Embryonic facial prominence (tissue), 1 donor: ENCODE results near the gene OBP2A.
"Not testable (repeated sequence)": the region's sequence is repeated elsewhere in the genome, so short reads cannot be mapped to it uniquely, and the experiment has no call there.

Experiments
- DNase-seq: peaks from one replicate; pipeline ENCODE4 v3.0.0-alpha.2; 2016; ENCODE audit errors: extremely low spot score

OBP2A gene

GRCh38 chr9:135512241-135512603 lies 33.7 kb upstream of the OBP2A start:
- no peak for DNase-seq

GRCh38 chr9:135512904-135513303 lies 33.0 kb upstream of the OBP2A start:
- DNase-seq = no peak

- no peak for DNase-seq
Measured at GRCh38 chr9:135513351-135513846, 32.5 kb upstream of the OBP2A start.

GRCh38 chr9:135513906-135514305 lies 32.0 kb upstream of the OBP2A start:
- DNase-seq = not testable (repeated sequence)

GRCh38 chr9:135514342-135515082 lies 31.4 kb upstream of the OBP2A start:
- no peak for DNase-seq

- DNase-seq = no peak
Measured at GRCh38 chr9:135515083-135515951, 30.6 kb upstream of the OBP2A start.

DNA sequence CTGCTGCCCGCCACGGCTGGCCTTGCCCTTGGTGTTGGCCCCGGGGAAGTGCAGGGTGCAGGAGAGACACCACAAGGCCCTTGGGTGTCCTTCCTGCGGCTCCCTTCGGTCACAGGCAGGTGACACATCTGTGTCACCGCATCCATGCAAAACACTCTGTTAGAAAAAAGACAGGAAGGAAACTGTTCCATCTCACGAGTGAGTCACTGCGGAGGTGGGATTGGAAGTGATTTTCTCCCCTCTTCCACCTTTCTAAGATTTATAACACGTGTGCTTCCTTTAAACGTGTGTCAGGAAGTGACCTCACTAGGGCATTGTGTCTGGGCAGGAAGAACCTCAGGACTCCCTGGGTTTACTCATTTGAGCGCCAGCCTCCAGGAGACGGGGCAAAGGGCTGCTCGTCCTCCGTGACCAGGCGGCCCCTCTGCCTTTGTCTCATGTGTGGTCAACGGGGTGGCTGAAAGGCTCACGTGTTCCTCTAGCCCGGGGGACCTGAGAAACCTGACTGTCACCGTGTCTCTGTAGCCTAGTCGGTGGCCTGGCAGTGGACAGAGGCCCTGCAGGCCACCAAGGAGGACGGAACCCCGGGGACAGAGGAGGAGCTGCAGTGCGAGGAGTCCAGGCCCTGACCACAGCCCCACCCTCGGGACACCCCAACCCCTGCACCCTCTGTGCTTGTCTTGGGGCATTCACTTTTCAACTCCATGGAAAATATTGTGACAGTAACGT lies 29.6 kb upstream of the OBP2A start:
- DNase-seq = no peak

- DNase-seq = no peak
Measured at GRCh38 chr9:135517407-135517822, 28.5 kb upstream of the OBP2A start.

GRCh38 chr9:135519179-135519971 lies 26.6 kb upstream of the OBP2A start:
- no peak for DNase-seq

GRCh38 chr9:135520916-135521607 lies 24.9 kb upstream of the OBP2A start, which contains the start of gene LCN1:
LCN1 (plus strand) TSS chr9:135521440; CDS start chr9:135521498, 58 bp downstream.
- no peak for DNase-seq

GRCh38 chr9:135521608-135522095 lies 24.3 kb upstream of the OBP2A start:
- DNase-seq = no peak

DNA sequence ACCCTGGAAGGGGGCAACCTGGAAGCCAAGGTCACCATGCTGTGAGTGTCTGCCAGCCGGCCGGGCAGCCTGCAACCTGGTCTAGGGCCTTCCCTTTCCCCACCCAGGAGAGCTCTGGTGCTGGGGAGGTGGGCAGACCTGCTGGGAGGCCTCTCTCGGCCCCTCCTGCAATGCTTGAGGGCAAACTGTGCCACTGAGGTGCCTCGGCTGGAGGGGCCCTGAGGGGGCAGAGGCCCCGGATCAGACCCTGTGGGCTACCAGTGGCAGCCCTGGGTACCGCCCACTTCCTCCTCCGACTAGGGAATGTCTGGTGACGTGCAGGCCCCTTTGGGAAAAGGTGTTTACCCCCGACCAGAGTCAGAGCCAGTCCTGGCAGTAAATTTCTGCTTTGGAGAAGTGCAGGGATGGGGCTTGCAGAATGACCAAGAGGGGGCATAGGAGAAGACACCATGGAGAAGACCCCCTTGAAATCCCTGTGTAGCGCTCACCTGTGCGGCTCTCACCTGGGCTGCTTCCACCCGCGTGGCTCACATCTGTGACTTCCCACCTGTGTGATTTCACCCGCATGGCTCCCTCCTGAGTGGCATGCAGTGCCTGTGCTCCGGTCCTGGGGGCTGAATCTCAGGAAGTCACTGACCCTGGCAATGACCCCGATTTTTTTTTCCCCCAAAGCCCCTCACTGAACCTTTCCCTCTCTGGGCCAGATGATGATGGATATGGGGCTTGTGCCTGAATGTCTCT lies 23.6 kb upstream of the OBP2A start:
- DNase-seq = no peak

- no peak for DNase-seq
Measured at GRCh38 chr9:135522931-135523330, 23.0 kb upstream of the OBP2A start.

GRCh38 chr9:135523521-135524129 lies 22.3 kb upstream of the OBP2A start:
- no peak for DNase-seq

- DNase-seq = no peak
Measured at GRCh38 chr9:135524130-135524861, 21.6 kb upstream of the OBP2A start.

DNA sequence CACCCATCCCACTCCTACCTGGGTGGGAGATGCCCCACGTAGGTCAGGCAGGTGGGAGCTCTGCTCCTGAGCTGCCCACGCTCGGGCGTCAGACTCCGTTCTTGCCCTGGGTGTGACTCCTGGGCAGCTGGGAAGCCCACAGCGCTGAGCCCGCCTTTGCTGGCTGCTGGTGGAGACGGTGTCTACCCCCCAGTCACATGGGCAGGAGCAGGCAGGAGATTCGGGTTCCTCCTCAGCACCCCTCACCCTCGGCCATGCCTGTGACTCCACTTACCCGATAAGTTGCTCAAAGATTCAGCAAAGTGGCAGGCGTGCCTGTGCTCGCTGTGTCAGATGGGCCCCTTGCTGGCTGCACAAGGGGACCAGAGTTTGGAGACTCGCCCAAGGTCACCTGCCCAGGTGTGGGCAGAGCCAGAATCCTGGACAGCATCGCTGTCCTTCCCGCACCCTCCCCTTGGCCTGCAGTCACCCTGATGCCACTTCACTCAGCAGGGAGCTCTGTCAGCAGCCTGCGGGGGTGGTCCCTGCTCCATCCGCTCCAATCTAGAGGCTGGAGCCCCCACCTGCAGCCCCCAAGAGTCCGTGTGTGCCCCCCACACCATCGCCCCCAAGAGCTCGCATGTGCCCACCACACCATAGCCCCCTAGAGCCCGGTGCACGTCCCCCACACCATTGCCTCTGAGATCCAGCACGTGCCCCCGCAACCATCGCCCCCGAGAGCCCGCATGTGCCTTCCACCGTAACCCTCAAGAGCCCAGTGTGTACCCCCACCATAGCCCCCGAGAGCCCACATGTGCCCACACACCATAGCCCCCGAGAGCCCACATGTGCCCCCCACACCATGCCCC lies 20.5 kb upstream of the OBP2A start:
- no peak for DNase-seq

DNA sequence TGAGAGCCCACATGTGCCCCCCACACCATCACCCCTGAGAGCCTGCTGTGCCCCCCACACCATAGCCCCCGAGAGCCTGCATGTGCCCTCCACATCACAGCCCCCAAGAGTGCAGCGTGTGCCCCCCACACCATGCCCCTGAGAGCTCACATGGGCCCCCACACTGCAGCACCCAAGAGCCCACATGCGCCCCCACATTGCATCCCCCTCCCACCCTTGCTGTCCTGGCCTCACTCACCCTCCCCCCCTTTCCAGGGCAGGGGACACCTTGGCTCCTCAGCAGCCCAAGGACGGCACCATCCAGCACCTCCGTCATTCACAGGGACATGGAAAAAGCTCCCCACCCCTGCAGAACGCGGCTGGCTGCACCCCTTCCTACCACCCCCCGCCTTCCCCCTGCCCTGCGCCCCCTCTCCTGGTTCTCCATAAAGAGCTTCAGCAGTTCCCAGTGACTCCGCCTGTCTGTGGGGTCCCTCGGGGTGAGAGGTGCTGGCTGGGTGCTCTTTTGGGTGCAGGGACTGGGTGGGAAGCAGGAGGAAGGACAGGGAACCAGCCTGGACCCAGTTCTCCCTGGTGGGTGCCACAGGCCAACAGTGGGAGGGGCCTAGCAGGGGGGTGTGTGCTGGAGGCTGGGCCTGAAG lies 19.7 kb upstream of the OBP2A start:
- DNase-seq = no peak
